NCI-H774 (cell line): Measurements from ENCODE around the gene ZDHHC20.
"Not testable (repeated sequence)": the region's sequence is repeated elsewhere in the genome, so short reads cannot be mapped to it uniquely, and the experiment has no call there.

Source experiments
- DNase-seq: peaks from one replicate; lab custom pipeline; 2025; lab: John Stamatoyannopoulos, UW

Gene ZDHHC20

DNA sequence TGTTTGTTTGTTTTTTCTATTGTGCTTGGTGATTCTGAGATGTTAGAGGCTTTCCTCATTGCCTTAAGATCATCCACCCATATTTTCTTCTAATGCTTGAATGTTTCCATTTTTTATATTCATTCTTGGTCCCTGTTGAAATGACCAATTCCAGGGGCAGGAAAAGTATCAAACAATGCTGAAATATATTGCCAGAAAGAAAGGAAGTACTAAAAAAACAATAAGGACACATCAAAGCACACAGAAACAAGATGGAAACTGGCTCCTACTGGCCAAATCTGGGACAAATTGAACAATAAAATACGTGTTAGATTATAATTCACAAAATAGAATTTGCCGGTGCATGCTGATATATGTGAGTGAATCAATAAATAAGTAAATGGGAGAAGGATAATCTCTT lies 23.9 kb downstream of the ZDHHC20 start:
- DNase-seq, result no peak

DNA sequence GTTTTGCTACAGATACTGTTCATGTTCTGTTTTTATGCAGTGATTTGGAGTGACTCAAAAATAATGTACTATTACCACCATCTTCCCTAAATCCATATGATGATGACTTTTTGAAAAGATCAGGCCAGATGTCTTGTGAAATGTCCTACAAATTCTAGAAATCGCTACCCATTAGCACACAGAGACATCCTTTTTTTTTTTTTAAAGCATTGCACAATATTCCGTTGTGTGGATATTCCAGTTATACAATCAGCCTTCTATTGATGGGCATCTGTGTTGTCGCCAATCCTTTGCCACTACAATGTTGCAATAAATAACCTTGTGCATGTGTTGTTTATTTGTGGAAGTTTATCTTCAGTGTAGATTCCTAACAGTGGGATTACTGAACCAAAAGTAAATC lies 24.5 kb downstream of the ZDHHC20 start:
- no peak for DNase-seq

DNA sequence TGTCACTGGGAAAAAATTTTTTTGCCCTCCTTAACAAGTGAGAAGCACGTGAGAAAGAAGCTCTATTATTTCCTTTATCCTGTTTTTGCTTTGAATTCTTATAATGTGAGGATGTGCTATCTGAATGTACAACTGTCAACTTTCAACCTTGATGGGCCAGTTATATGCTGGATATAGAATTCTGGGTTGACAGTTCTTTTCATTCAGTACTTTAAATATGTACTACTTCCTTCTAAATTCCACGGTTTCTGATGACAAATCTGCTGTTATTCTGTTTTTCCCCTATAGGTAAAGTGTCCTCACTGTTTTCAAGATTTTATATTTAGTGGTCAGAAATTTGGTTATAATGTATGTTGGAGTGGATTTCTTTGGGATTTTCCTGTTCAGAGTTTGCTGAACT lies 29.9 kb downstream of the ZDHHC20 start:
- no peak for DNase-seq

DNA sequence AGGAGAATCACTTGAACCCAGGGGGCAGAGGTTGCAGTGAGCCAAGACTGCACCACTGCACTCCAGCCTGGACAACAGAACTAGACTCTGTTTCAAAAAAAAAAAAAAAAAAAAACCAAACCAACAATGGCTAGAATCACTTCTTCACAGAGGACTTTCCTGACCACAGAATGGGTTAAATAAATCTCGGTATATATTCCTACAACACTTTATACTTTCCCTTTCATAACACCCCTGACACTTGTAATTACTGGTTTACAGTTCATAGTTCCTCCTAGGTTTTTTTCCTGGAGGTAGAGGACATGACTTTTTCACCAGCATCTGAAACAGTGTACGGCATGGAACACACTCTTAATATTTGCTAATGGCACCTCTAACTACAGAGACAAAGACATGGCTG lies 31.4 kb downstream of the ZDHHC20 start:
- no peak for DNase-seq

DNA sequence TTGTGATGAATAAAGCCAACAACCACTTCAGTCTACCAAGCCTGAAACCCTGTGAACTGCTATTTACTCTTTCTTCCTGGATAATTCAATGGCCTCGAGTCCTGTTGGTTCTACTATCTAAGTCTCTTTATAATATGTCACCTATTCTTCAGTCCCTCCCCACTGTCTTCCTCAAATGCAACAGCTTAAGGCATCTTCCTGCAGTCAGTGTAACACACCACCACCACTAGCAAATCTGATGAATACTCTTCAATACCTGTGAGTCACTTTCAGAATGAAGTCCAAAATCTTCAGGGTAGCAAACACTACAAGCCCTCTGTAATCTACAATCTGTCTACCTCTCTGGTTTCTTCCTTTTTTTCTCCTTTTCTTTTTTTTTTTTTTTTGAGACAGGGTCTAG lies 32.9 kb downstream of the ZDHHC20 start:
- no peak for DNase-seq

DNA sequence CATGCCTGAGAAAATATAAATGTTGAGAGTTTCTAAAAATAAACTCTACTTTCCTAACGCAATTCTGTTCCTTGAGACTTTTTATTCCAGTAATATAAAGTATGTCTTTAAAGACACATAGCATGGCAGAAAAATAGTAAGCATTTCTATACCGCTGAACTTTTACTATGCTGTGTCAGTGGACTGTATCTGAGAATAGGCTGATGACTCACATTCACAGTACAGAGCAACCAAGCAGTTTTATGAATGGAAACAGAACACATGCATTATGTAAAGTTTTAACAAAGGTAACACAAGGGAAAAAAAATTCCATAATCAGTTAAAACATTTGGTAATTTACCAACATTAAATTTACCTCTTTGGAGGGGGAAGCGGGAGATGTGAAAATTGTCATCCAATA lies 38.4 kb downstream of the ZDHHC20 start:
- DNase-seq, result no peak

DNA sequence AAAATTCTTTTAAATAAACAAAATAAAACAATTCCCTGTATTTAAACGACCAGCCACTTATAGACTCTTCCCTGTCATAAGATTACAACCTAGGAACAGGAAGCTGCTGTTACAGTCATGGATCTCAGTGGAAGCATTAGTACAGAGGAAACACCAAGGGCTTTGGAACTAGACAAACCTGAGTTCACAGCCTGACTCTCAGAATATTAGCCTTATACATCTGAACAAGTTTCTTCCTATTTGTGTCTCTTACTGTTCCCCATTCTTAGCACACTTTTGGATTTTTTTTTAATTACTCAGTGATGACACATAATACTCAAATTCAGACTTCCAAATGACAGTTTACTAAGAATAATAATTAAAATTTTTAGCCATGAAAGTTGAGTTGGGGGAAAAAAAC lies 46.1 kb downstream of the ZDHHC20 start:
- no peak for DNase-seq

DNA sequence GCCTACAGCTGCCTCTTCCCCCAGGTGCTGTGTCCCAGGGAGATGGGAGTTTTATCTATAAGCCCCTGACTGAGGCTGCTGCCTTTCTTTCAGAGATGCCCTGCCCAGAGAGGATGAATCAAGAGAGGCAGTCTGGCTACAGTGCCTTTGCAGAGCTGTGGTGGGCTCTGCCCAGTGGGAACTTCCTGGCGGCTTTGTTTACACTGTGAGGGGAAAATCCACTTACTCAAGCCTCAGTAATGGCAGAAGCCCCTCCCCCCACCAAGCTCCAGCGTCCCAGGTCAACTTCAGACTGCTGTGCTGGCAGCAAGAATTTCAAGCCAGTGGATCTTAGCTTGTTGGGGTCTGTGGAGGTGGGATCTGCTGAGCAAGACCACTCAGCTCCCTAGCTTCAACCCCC lies 48.6 kb downstream of the ZDHHC20 start:
- not testable (repeated sequence) for DNase-seq

DNA sequence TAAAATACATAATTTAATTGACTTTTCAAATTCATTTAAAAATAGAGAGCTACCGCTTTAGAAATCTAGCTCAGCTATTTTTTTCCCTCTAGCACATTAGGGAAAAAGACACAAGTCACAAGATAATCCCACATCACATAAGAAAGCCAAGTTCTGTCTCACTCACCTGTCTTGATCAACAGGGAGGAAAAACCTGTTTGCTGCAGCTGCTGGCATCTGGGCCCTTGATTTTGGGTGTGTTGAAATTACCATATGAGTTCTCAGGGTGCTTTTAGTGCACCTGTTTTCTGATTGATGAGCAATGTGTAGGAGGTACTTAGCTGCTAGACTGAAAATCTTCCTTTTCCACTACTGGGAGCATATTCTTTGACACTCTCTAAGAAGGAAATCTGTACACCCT lies 53.8 kb downstream of the ZDHHC20 start:
- DNase-seq, result no peak

DNA sequence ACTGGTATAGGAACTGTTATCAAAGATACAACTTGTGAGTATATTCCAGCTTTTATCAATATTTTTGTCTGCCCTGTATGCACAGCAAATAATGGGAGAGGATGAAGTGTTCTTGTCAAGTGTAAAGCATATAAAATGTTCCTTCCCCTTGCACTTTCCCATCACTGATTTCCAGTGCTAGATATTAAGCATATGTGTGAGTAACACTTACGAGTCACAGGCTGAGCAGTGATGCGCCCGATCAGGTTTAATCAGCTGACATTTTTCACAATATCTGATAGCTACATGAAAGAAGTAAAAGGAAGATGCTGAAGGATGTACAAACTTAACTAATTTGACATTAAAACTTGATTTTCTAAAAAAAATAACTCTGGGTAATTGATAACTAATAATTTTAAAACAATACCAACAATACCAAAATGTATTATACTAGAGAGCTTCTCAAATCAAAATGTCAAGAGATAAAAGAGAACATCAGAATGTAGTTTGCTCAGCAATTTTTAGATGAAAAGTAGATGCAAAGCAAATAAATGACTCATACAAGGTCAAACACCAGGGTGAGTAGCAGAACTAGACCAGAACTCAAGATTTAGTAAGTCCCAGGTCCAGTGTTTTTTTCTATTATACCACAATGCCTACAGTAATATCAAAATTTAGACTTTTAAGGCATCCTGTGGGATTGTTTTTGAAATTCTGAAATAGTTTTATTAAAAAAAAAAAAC lies 56.4 kb downstream of the ZDHHC20 start:
- DNase-seq, result no peak

DNA sequence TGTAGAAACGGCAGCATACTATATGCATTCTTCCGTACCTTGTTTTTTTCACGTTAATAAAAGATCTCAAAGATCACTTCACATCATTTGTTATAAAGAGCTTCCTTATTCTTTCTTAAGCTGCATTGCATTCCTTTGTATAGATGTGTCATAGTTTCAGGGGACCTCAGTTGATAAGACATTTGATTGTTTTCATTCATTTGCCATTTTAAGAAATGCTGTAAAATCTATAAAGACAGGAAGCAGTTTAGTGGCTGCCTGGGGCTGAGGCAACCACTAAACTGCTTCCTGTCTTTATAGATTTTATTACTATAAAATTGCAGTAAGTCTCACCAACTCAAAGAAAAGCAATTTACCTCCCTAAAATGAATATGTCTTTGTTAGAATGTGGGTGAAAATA lies 59.4 kb downstream of the ZDHHC20 start:
- DNase-seq, result no peak

DNA sequence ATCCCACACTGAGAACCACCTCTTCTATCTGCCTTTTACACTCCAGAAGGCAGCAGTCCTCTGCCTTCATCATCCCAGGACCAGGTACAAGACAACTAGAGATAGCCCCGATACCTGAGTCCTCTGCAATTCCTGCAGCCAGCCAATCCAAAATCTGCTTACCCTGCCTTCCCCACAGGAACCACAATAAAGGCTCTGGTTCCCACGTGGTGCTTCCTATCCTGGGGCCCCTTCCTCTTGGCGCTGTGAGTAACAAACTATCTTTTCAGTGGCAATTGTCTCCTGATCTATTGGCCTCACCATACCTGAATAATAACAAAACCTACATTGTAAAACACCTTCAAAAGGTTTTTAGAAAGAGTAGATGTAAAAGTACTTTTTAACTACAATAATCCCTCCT lies 63.1 kb downstream of the ZDHHC20 start:
- no peak for DNase-seq

DNA sequence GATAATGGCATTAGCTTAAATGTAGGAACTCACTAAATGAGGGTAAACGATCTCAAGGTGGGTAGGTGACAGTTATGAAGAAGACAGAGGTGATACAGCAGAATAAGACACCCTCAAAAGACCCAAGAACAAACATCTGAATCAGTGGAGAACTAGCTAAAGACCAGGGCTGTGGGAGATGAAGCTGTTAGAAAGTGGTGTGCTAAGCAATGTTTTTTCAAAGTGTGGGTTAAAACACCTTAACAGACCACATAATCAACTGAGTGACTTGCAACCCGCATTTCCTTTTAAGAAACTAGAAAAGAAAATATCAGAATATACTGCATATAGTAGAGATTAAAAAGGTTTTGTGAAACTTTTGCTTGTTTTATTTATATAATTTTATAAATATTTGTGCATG lies 70.0 kb downstream of the ZDHHC20 start:
- no peak for DNase-seq

DNA sequence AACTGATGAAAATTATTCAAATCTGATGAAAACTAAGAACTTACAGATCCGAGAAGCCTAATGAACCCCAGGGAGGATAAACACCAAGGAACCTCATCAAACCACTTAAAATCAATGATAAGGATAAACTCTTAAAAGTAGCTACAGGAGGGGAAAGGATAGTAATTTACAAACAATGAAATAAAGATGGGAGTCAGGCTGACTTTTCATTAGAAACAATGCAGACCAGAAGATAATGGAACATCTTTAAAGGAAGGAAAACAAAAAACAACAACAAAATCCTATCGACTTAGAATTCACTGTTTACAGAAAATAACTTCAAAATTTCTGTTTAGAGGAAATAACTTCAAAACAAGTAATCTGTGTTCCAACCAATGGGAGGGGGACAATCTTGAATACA lies 73.4 kb downstream of the ZDHHC20 start:
- DNase-seq, result no peak

DNA sequence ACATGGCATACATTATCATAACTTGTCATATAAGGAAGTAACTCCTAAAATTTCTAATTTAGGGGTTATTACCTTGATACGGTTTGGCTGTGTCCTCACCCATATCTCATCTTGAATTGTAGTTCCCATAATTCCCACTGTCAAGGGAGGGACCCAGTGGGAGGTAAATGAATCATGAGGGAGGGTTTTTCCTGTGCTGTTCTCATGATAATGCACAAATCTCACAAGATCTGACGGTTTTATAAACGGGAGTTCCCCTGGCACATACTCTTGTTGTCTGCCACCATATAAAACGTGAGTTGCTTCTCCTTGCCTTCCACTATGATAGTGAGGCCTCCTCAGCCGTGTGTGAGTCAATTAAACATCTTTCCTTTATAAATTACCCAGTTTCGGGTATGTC lies 76.0 kb downstream of the ZDHHC20 start:
- DNase-seq, result no peak

DNA sequence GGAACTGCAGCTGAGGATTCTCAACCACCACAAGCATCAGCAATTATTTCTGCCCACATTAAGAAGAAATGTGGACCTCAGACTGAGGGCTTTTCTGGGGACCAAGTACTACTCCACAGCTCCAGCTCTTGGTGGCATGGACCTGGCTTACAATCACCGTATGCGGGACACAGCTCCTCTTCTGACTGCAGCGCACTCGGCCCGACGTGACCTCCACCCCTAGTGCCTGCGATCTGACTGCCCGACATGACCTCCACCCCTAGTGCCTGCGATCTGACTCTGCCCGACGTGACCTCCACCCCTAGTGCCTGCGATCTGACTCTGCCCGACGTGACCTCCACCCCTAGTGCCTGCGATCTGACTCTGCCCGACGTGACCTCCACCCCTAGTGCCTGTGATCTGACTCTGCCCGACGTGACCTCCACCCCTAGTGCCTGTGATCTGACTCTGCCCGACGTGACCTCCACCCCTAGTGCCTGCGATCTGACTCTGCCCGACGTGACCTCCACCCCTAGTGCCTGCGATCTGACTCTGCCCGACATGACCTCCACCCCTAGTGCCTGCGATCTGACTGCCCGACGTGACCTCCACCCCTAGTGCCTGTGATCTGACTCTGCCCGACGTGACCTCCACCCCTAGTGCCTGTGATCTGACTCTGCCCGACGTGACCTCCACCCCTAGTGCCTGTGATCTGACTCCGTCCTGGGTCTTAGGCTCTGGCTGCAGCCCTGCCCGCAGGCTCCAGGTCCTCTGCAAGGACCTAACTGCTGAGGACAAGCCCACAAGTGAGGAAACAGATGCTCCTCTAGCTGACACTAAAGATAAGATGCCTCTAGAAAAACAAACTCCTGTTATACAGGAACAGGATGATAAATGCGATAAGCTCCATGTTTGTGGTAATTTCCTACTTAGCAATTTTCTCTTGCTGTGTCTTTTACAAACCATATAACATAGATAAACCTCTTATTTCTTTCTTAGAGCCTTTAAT lies 81.8 kb downstream of the ZDHHC20 start:
- DNase-seq, result not testable (repeated sequence)

DNA sequence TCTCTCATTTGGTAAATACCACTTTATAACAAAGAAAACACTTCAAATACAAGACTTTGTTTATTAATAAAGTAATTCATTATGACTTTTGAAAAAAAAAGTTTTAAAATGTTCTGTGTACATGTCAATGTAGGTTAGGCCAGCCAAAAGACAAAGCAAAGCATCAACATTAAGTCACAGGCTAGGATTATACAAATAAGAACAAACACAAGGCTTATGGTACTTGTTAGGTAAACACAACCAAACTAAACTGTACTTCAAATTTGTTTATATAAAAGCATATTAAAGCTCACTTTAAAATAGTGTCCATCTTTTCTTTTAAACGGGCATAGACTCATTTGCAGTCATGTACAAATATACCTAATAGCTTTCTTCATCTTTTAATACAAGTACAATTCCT lies 86.6 kb downstream of the ZDHHC20 start:
- DNase-seq, result no peak

DNA sequence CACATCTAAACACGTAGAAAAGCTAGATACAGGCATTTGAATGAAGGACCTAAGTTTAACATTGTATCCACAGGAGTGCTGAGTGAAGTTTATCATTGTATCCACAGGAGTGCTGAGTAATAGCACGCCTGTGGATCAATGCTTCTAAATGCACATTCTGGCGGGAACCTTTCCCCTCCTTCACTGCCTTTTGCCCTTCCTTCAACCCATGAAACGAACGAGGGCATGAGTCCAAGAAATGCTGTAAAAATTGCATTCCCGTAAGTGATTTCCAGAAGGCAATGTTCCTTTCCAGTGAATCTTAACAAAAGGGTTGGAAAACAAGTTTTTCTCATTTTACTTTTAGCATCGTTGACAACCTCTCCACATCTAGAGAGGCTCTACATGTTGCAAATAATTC lies 88.1 kb downstream of the ZDHHC20 start:
- DNase-seq, result no peak

DNA sequence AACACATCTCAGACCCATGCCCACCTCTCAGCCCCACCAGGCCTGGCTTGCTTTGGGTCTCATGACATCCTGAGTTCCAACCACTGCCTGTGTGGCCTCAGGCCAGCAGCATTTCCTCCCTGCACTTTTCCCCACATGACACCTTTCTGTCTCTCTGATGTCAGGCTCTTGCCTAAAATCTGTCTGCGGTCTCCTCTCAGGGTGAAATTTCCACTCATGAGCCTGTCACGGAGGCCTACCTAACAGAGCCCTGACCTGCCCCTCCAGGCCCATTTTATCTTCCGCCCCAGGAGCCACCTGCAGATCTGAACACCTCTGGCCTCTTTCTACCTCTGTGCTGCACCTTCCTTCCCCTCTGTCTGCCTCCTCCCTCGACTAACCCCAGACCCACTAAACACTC lies 93.5 kb downstream of the ZDHHC20 start:
- no peak for DNase-seq

DNA sequence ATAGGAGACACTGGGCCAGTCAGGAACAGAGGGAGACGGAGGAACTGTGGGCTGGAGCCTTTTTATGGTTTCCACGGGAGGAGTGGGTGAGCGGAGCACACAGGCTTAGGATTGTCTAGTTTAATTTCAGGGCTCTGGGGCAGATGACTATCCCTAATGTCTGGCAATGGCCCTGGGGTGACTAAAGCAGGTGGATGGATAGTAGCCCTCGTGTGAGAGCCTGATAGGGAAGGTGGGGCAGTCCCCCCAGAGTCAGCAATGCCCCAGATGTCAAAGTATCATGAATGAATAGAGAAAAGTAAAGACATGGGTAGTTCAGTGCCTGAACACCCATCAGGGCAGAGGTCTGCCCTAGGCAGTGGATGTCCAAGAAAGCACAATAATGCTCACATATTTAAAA lies 94.2 kb downstream of the ZDHHC20 start:
- no peak for DNase-seq

DNA sequence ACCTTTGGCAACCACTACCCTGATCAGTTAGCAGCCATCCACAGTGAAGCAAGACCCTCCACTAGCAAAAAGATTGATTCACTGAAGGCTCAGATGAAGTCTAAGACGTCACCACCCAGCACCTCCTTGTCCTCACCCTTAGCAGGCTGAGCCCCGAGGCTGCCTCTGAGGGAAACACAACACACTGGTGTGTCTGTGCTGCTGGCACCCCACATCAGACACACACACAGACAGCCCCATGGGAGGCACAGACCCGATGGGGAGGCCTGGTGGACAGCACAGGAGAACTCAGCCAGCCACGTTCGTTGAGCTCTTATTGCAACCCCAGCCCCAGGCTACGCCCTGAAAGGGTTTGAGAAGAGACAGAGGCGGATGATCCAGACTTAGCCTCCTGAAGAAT lies 94.7 kb downstream of the ZDHHC20 start:
- DNase-seq, result no peak

DNA sequence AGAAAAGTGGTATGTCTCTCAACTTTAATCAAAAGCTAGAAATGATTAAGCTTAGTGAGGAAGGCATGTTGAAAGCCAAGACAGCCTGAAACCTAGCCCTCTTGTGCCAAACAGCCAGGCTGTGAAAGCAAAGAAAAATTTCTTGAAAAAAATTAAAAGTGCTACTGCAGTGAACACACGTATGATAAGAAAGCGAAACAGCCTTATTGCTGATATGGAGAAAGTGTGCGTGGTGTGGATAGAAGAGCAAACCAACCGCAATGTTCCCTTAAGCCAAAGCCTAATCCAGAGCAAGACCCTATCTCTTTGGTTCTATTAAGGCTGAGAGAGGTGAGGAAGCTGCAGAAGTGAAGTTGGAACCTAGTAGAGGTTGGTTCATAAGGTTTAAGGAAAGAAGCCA lies 96.4 kb downstream of the ZDHHC20 start:
- DNase-seq, result no peak

DNA sequence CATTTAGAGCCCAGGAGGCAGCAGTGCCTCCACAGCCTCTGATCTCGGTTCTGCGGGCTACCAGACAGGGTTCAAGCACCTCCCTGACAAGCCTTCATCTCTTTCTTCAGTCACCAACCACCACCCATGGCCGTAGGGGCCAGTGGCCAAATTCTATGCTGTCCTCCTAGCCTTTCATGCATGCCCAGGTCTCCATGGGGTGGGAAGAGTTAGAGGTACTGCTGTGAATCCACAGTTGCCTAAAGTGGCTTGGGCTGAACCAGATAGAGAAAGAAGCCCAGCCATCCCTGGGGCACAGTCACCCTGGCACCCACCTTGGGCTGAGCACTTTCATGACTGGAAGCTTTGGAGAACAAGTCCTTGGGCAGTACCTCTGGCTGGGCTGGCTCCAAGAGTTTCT lies 97.4 kb downstream of the ZDHHC20 start:
- no peak for DNase-seq
